HG03457 (cell line): ENCODE data around the gene VAMP2.

Source experiments
- ATAC-seq: cut with Tn5 transposase; IDR thresholded peaks from one replicate; pipeline ENCODE4 v1.9.1; 2021; ENCODE audit warnings: moderate number of reproducible peaks; ENCODE audit not compliant: unreplicated experiment

VAMP2 gene

DNA sequence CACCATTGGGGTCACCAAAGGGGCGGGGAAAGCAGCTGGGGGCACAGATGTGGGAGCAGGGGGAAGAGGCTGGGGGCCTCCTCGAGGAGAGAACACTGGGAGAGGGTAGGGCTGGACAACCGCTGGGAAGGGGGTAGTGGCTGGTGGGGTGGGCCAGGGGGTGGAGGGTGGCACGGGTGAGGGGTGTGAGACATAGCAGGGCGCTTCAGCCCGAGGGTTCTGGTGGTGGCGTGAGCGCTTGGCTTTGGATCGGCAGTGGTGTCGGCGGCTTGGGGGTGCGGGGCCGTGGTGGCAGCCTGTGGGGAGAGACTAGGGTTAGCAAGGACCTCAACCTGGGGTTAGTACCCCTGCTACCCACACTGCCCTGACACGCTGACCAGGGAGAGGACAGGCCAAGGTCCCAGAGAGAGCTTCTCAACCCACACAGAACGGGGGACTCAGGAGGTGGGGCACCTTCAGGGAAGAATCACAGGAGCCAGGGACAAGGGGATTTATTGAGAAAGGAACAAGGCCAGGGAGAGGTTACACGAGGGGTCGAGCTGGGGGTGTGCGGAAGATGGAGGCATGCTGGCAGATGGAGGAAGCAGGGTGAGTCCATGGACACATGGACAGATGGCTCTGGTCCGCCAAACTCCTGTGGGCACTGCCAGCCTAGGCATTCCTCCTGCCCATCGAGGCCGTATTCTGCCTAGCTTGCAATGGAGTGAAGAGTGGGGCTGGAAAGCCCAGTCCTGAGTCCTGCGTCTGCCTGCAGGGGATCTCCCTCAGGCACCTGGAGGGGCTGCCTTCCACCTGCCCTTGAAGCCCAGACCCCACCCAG, 19.0 kb downstream of the VAMP2 start:
- ATAC-seq, result no peak

- no peak for ATAC-seq
Observed at GRCh38 chr17:8142887-8143580, 19.7 kb downstream of the VAMP2 start.

DNA sequence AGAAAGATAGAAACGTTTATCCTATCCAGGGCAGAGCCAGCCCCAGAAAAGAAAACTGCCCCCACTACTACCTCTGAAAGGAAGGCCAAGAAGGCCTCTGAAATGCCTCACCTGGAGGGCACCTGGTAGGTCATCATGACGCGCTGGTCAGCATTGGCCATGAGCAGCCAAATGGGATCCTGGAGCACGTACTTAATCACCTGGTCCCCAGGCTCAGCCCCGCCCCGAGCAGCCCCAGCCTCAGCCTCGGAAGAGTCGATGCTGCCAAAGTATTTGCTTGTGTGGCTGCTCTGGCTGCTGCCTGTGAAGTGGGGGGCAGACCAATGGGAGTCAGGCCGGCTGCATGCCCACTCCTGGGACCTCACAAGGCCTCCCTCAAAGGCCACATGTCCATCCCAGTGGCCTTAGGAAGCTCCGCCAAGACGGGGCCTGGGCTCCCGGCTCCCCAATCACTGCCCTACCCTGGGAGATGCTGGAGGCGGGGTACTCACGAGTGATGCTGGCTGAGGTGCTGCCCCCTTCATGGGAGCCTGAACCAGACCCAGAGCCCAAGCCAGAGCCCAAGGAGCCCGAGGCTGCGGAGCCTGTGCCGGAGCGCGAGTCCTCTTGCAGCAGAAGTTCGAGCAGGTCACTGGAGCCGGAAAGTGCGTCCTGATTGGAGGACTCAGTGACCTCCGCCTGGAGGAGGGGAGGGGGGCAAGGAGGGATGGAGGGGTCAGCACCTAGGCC, 20.4 kb downstream of the VAMP2 start:
- no peak for ATAC-seq

- ATAC-seq, result no peak
Observed at GRCh38 chr17:8141741-8142140, 21.0 kb downstream of the VAMP2 start.

- no peak for ATAC-seq
Observed at GRCh38 chr17:8141045-8141444, 21.7 kb downstream of the VAMP2 start.

GRCh38 chr17:8140065-8141029, 22.4 kb downstream of the VAMP2 start:
- ATAC-seq, result no peak

DNA sequence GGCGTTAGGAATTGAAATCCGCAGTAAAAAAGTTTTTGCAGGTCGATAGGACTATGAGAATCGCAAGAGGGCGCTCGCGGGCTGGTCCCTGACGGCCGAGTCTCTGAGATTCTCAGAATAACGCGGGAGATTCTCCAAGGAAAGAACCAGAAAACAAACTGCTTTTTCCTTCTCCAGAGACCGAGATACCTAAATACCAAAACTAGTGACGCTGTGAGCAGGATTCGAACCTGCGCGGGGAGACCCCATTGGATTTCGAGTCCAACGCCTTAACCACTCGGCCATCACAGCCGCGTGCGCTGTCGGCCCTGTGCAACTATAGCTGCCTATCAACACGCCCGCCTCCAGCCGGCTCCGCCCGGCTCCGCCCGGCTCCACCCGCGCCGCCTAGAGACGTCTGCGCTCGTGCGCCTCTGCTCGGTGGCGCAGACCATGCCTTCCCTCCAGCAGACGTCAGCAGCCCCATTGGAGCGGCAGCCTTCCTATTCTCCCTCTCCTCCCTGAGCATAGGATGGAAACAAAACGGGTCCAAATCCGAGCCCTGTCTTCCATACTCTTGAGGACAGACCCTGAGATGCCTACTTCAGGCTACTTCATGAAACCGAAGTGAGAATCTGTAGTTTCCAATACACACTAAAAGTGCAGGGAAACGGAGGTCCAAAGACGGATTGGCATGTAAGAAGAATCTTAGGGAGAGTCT, 23.9 kb downstream of the VAMP2 start:
- peak; percentile 56 for ATAC-seq

- ATAC-seq, result no peak
Observed at GRCh38 chr17:8138374-8138671, 24.4 kb downstream of the VAMP2 start.

- ATAC-seq, result no peak
Observed at GRCh38 chr17:8137645-8138373, 24.9 kb downstream of the VAMP2 start.

DNA sequence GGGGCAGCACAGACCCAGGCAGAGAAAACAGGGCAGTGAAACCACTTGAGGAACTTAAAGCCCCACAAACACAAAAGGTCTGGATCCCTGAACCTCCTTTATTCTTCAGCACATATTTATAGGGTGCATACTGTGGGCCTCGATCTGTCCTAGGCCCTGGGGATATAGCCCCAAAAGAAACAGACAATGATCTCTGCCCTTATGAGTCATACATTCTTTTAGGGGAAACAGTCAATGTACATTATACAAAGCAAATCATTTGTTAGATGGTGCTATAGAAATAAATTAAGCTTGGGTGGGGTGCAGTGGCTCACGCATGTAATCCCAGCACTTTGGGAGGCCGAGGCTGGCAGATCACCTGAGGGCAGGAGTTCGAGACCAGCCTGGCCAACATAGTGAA, 28.8 kb downstream of the VAMP2 start:
- ATAC-seq, result no peak

DNA sequence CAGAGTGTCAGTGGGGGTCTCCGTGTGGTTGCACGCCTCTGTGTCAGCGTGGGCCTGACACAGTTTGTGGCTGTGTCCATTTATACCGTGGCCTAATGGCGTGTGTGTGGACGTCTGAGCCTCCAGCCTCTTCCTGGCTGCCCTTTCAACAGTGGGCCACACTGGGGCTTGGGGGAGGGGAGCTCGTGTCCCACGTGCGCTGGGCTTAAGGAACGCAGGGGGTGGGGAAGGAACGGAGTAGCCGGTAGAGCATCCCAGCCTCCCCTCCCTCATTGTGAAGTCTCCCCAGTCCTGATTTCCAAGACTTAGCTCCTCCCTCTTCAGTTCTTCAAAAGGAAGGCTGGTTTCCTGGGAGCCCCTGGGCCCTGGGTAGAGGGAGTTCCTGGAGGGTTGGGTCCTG, 29.3 kb downstream of the VAMP2 start:
- ATAC-seq, result no peak

DNA sequence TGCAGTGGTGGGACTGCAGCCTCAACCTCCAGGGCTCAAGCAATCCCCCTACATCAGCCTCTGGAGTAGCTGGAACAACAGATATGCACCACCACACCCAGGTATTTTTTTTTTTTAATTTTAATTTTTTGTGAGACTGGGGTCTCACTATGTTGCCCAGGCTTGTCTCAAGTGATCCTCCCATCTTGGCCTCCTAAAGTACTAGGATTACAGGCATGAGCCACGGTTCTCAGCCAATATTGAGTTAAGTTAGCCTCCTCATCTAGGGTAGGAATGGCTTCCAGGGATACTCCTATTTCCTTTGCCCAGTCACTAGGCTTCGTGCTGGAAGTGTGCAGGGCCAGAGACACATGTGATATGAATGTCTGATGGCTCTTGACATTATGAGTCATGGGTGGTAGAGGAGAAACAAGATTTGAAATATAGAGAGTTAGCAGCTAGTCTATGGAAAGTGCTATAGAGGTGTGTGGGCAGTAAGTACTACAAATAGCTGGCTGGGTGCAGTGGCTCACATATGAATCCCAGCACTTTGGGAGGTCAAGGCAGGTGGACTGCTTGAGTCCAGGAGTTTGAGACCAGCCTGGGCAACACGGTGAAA, 30.8 kb downstream of the VAMP2 start:
- no peak for ATAC-seq

DNA sequence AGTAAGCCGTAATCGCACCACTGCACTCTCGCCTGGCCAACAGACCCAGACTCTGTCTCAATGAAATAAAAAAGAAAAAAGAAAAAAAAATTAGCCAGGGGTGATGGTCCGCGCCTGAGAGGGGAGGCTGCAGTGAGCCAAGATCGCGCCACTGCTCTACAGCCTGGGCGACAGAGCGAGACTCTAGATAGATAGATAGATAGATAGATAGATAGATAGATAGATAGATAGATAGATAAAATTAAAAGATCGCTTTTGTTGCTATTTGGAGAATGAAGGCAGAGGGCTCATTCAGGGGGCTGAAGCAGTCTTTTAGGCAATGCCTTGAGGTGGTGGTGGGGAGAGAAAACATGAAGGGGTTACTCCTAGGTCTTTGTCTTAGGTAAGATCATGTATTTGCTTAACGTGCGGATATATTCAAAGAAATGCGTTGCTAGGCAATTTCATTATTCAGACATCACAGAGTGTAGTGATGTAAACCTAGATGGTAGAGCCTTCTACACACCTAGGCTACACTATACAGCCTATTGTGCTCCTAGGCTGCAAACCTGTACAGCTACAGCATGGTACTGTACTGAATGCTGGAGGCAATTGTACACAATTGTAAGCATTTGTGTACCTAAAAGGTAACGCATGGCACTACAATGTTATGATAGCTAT, 34.5 kb downstream of the VAMP2 start:
- no peak for ATAC-seq

DNA sequence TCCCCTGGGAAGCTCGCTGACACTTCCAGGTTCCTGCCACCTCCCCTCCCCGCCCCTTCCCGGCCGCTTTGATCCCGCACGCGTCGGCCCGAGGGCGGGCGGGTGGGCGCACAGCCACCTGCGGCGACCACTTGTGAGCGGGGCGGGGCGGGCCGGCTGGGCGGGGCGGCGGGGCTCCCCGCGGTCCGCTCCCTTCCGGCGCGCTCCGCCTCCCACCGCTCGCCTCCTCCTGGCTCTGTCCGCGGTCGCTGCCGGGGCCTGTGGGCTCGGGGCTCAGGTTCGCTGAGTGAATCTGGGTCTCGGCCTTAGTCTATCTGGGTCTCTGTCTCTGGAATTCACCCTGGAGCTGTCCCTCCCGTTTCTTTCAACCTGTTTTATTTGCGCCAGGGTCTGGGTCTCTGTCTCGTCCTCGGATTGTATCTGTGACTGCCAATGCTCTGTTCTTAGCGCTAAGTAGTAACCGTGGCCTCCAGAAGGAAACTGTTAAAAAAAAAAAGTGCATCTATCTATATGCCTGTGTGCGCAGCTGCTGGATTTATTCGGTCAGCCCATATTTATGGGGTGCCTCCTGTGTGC, 36.2 kb downstream of the VAMP2 start:
- ATAC-seq, result no peak

DNA sequence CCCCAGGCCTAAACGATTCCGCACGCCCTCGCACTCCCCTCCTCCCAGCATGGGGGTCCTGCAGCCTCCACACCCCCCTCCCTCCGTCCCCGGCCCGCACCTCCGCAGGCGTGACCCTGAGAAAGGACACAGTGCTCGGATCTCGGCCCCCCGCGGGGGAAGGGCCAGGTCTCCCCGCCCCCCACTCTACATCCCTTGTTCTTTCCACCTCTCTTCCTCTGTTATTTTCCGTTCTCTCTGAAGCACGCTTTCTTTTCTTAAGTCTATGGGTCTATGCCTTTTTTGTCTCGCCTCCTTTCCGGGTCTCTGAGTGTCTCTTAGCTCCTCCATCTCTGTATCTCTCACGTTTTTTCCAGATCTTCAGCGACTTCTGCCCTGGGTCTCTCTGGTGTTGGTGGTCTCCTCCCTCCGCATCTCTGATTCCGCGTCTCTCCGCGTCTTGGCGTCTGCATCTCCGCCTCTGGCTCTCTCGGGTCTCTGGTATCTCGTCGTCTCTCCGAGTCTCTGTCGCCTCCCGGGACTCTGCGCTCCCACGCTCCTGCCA, 36.7 kb downstream of the VAMP2 start:
- no peak for ATAC-seq

- ATAC-seq, result no peak
Observed at GRCh38 chr17:8125154-8125946, 37.4 kb downstream of the VAMP2 start.
